Neural progenitor cell (in vitro differentiated cells): ENCODE data around the gene DOP1B.
"Not testable (repeated sequence)": the region's sequence is repeated elsewhere in the genome, so short reads cannot be mapped to it uniquely, and the experiment has no call there.

ENCODE experiments used
- EZH2phosphoT487 ChIP-seq: fragments of 200-600 bp; sonication (generic); IDR thresholded peaks from 2 replicates; pipeline ENCODE4 v1.6.1; 2017; ENCODE audit warnings: antibody characterized with exemption
- TF ChIP-seq, protein P1 (sequence below): fragments of 200-600 bp; sonication (generic); IDR thresholded peaks from 2 replicates; pipeline ENCODE4 v1.5.1; 2017; ENCODE audit warnings: antibody characterized with exemption, mild to moderate bottlenecking

- TF ChIP-seq, protein P1, sequence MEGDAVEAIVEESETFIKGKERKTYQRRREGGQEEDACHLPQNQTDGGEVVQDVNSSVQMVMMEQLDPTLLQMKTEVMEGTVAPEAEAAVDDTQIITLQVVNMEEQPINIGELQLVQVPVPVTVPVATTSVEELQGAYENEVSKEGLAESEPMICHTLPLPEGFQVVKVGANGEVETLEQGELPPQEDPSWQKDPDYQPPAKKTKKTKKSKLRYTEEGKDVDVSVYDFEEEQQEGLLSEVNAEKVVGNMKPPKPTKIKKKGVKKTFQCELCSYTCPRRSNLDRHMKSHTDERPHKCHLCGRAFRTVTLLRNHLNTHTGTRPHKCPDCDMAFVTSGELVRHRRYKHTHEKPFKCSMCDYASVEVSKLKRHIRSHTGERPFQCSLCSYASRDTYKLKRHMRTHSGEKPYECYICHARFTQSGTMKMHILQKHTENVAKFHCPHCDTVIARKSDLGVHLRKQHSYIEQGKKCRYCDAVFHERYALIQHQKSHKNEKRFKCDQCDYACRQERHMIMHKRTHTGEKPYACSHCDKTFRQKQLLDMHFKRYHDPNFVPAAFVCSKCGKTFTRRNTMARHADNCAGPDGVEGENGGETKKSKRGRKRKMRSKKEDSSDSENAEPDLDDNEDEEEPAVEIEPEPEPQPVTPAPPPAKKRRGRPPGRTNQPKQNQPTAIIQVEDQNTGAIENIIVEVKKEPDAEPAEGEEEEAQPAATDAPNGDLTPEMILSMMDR, result not testable (repeated sequence)
- TF ChIP-seq EZH2phosphoT487, result not testable (repeated sequence)
Measured at GRCh38 chr21:36130414-36130762, 26.2 kb upstream of the DOP1B start.
